Epithelial cell of proximal tubule (primary cell): ENCODE data around the gene THSD7A. TPM values are rescaled to one million over a fixed set of nuclear protein-coding genes. Genes with fewer than 3 reads are reported as not detected.

Experiments
- DNase-seq: peaks from one replicate; pipeline ENCODE4 v3.0.0-alpha.2; 2011; ENCODE audit warnings: low read depth
- H3K4me3 ChIP-seq: 2 replicates; pipeline ENCODE4 v1.5.1; 2011; ENCODE audit warnings: low read depth, mild to moderate bottlenecking, low read length
- total RNA-seq: library from RNA; depleted of rRNA; stranded (reverse); fragments of >200 nt; gene quantifications from 2 replicates; pipeline ENCODE4 v1.2.3, GENCODE V29; 2015
- TF ChIP-seq, protein P1 (sequence below): conservative IDR thresholded peaks from 2 replicates; pipeline ENCODE4 v1.5.1; 2012; ENCODE audit warnings: low read depth, mild to moderate bottlenecking, low read length

THSD7A gene
- total RNA-seq, 1 donor from 2014 or later: 2.0 TPM

GRCh38 chr7:11327633-11328032, 504.4 kb downstream of the THSD7A start:
- DNase-seq: no peak
- H3K4me3 ChIP-seq: no peak overlapping the region
- TF ChIP-seq, protein P1, sequence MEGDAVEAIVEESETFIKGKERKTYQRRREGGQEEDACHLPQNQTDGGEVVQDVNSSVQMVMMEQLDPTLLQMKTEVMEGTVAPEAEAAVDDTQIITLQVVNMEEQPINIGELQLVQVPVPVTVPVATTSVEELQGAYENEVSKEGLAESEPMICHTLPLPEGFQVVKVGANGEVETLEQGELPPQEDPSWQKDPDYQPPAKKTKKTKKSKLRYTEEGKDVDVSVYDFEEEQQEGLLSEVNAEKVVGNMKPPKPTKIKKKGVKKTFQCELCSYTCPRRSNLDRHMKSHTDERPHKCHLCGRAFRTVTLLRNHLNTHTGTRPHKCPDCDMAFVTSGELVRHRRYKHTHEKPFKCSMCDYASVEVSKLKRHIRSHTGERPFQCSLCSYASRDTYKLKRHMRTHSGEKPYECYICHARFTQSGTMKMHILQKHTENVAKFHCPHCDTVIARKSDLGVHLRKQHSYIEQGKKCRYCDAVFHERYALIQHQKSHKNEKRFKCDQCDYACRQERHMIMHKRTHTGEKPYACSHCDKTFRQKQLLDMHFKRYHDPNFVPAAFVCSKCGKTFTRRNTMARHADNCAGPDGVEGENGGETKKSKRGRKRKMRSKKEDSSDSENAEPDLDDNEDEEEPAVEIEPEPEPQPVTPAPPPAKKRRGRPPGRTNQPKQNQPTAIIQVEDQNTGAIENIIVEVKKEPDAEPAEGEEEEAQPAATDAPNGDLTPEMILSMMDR: no peak
